Measurements from ENCODE around the gene TRAF3IP1. TPM values are rescaled to one million over a fixed set of nuclear protein-coding genes. Genes with fewer than 3 reads are reported as not detected.
A peak's percentile ranks its signal among the peaks of the same experiment; 100 is the strongest.
"Not testable (repeated sequence)": the region's sequence is repeated elsewhere in the genome, so short reads cannot be mapped to it uniquely, and the experiment has no call there.

TRAF3IP1 gene
- total RNA-seq, 2 experiments from 2014 or later, result 6.8 to 8.8 TPM

DNA sequence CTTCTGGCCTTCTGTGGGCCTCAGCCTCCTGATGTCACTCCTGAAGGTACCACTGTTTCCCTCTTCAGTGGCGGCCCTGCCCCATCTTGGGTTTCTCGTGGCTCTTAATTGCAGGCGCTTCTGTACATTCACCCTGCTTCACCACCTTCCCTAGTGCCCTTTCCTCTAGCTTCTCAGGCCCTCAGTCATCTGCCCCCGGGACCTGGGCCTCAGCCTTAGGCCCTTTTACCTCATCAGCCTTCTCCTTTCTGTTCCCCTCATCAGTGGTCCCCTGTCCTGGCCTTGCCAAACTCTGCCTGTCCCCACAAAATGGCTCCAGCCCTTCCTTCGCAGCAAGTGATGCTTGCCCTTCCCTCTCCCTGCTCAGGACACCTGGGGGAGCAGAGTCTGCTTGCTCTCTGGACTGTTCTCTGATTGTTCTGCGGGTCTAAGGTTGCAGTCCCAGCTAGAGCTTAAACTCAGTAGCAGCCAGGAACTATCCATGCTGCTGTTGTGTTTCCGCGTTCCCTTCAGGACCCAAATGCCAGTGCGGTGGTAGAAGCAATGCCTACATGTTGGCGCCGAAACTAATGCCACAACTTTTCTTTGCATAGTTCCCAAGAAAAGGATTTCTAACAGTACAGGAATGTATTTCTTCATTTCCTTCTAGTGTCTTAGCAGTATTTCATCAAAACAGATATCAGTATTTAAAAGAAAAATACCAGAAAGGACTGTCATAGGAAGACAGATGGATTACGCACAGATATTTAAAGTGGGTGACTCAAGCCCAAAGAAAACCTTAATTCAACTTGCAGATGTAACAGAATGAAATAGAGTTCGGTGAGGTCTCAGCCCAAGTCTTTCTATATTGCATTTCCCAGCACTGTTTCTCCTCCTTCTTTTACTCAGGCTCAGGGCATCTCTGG, 113.9 kb downstream of the TRAF3IP1 start:
- Mint-ChIP-seq H3K27me3 (no peaks in the 10 kb centered on the region), H3K4me1 (peaks cover 30% of the 10 kb centered on the region), H3K4me3 (no peak overlapping the region), H3K9me3 (ENCODE audit: low read depth) (no peaks in the 10 kb centered on the region), H3K27ac (no peak overlapping the region), H3K36me3 (peaks cover 38% of the 10 kb centered on the region)
- CTCF ChIA-PET, result interaction anchor here (1.1 to 1.5 kb wide), 2 partner anchors 76 to 351 kb away, joined by 3 to 4 read pairs; no protein-coding TSS in a partner anchor
- ATAC-seq (no peak), DNase-seq (no peak)

DNA sequence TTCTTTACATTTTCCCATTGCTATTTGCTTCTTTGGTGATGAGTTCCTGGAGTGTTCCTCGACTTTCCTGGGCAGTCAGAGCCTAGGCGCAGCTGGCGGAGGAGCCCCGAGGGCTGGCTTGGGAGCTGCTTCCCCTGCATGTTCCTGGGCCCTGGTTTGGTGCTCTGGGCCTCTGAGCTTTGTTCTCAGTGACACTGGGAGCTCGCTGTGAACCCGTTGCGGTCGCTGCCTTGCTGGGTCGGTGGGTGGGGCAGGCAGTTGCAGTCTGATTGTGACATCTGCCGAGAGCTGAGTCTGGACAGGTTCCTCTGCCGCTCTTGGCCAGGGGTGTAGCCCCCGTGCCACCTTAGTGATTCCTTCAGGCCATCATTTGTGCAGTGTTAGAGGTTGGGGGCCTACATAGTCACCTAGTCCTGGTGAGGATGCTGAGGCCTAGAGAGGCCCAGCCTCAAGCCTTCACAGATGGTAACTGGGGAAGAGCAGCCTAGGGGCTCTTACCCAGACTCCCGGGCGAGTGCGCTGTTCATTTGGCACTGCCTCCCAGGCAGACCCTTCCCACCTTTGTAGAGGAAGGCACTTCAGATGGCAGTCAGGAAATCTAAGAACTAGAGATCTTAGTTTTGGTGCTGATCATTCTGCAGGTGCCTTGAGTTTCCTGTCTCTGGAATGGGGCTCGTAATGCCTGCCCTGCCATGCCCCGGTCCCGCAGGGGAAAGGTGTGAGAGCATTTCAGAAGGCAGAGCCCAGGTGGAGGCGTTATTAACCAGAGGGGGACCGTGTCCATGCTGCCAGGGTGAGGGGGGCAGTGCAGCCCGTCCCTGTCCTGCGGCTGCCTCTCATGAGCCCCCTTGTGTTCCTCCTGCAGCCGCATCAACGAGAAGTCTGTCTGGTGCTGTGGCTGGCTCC, 114.8 kb downstream of the TRAF3IP1 start:
- peaks cover 32% of the 10 kb centered on the region for H3K4me1 Mint-ChIP-seq
- H3K4me3 Mint-ChIP-seq, result no peak overlapping the region
- H3K27me3 Mint-ChIP-seq, result no peaks in the 10 kb centered on the region
- ATAC-seq, result no peak
- H3K36me3 Mint-ChIP-seq, result peaks cover 37% of the 10 kb centered on the region
- H3K9me3 Mint-ChIP-seq (ENCODE audit: low read depth), result no peaks in the 10 kb centered on the region
- H3K27ac Mint-ChIP-seq, result no peak overlapping the region
- DNase-seq, result no peak
- CTCF ChIA-PET, result interaction anchor here (1.1 kb wide), 1 partner anchor 64 kb away, joined by 4 read pairs; no protein-coding TSS in a partner anchor

DNA sequence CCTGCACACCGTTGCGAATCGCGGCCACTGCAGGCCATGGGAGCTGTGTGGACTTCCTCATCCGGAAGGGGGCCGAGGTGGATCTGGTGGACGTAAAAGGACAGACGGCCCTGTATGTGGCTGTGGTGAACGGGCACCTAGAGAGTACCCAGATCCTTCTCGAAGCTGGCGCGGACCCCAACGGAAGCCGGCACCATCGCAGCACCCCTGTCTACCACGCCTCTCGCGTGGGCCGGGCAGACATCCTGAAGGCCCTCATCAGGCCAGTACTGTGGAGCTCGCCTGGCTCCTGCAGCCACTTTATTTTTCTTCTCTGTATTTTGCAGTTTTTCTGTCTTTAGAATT, 115.4 kb downstream of the TRAF3IP1 start:
- no peaks in the 10 kb centered on the region for H3K9me3 Mint-ChIP-seq (ENCODE audit: low read depth)
- DNase-seq (no peak), ATAC-seq (no peak)
- no peaks in the 10 kb centered on the region for H3K27me3 Mint-ChIP-seq
- no peak overlapping the region for H3K4me3 Mint-ChIP-seq
- H3K27ac Mint-ChIP-seq, result no peak overlapping the region
- peaks cover 31% of the 10 kb centered on the region for H3K4me1 Mint-ChIP-seq
- CTCF ChIA-PET, result interaction anchor here (1.1 kb wide), 1 partner anchor 65 kb away, joined by 4 read pairs; no protein-coding TSS in a partner anchor
- peaks cover 37% of the 10 kb centered on the region for H3K36me3 Mint-ChIP-seq

DNA sequence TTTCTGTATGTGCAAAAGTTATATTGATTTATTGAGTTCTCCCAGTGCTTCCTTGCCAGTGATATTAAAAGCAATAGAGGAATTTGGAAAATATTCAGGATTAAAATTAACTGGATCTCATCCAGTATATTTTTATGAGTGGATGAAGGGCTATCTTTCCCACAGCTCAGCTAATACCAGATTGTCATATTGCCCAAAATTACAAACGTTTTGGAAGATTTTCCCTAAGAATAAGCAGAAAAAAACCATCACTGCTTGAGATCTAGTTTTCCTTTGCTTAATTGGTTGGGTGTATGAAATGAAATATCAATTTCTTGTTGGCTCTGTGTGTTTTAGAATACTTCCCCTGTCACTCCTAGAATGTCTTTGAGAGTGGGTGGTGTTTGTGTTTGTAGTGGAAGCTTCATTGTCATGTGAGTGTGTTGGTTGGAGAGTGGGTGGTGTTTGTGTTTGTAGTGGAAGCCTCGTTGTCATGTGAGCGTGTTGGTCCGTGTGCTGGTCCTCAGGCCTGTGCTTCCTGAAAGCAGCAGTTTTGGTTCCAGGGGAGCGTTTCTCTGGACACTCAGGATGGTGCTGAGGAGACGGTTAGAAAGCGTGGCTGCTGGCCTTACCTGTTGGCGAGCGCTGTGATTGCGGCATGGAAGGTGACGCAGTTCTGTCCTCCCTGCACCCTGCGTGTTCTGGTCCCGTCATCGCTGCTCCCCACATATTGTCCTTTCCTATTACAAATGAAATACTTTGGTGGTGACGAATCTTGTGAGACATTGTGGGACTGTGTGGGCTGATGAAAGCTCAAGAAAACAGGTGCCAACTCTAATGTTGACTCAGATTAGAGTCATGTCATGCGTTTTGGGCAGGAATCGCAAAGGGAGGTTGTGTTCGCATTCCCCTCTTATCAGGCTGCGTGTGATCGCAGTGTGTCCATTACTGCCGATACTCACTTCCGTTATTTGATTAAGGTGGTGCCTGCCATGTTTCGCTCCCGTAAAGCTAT, 118.8 kb downstream of the TRAF3IP1 start:
- Mint-ChIP-seq H3K4me1 (peaks cover 18% of the 10 kb centered on the region), H3K4me3 (no peak overlapping the region), H3K9me3 (ENCODE audit: low read depth) (no peaks in the 10 kb centered on the region), H3K27me3 (no peaks in the 10 kb centered on the region), H3K36me3 (peaks cover 42% of the 10 kb centered on the region), H3K27ac (peak overlapping the region; percentile 29)
- ATAC-seq (peak; percentile 74), DNase-seq (peak; percentile 55)
- CTCF ChIA-PET, result interaction anchor here (1.4 kb wide), 2 partner anchors 24 to 25 kb away, joined by 3 to 5 read pairs; no protein-coding TSS in a partner anchor

DNA sequence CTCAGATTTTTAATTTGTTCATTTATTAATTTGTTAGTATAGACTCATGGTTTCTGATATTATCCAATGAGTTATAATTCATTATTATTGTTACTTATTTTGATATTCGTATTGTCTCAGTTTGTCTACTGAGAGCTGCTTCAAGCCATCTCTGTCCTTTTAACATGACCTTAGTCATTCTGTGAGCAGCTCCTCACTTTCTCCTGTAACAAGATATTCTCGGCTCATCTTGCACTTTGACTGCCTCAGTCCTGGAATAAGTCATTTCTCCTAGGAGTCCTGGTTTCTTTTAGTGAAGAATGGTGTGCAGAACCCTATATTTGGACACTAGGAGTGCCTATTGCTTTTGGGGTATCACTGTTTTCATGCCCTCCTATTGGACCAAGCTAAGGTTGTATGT, 119.6 kb downstream of the TRAF3IP1 start:
- Mint-ChIP-seq H3K36me3 (peaks cover 47% of the 10 kb centered on the region), H3K27ac (no peak overlapping the region), H3K4me3 (no peak overlapping the region), H3K27me3 (no peaks in the 10 kb centered on the region), H3K4me1 (peaks cover 18% of the 10 kb centered on the region), H3K9me3 (ENCODE audit: low read depth) (no peaks in the 10 kb centered on the region)
- ATAC-seq, result no peak
- no peak for DNase-seq
- CTCF ChIA-PET, result interaction anchor here (1.4 kb wide), 2 partner anchors 24 to 25 kb away, joined by 3 to 5 read pairs; no protein-coding TSS in a partner anchor

DNA sequence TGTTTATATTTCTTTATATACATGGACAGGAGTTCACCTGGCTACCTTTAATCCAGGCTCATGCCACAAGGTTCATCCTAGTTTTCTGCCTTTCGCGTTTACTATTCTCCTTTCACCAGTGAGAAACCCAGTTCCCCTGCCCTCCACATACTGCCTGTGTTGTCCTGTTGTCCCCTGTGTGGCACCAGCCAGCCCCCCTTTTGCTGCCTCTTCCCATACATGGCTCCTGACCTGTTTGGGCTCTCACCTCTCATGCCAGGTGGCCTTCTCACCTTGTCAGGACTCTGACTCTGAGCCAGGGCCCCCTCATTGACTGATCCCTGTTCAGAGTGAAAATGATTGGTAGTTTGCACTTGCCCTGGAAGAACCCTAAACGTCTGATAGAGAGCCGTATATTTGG, 120.0 kb downstream of the TRAF3IP1 start:
- Mint-ChIP-seq H3K9me3 (ENCODE audit: low read depth) (no peaks in the 10 kb centered on the region), H3K27me3 (no peaks in the 10 kb centered on the region), H3K4me3 (no peak overlapping the region), H3K4me1 (peaks cover 18% of the 10 kb centered on the region), H3K27ac (no peak overlapping the region), H3K36me3 (peaks cover 50% of the 10 kb centered on the region)
- CTCF ChIA-PET, result interaction anchor here (1.4 kb wide), 1 partner anchor 24 kb away, joined by 5 read pairs; no protein-coding TSS in a partner anchor
- DNase-seq, result no peak
- no peak for ATAC-seq

DNA sequence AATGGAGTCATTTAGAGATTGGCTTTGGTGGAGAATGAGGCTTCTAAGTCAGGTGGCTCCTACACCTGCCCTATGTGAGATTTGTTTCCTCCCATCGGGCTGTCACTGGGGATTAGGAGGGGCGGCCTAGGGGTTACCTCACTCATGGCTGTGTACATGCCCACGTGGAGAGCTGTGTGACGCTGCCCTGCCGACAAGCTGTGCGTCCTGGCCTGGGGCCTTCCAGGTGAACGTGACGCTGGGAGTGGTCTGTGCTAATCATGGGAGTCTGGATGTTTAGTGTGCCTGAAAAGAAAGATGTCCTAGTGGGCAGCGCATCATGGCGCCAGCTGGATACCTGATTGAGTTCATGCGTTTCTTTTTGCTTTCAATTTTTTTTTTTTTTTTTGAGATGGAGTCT, 120.4 kb downstream of the TRAF3IP1 start:
- H3K27me3 Mint-ChIP-seq, result no peaks in the 10 kb centered on the region
- no peak overlapping the region for H3K27ac Mint-ChIP-seq
- DNase-seq (no peak), ATAC-seq (no peak)
- CTCF ChIA-PET, result interaction anchor here (0.8 to 1.4 kb wide), 2 partner anchors 24 to 70 kb away, joined by 3 to 5 read pairs; no protein-coding TSS in a partner anchor
- H3K36me3 Mint-ChIP-seq, result peaks cover 54% of the 10 kb centered on the region
- H3K9me3 Mint-ChIP-seq (ENCODE audit: low read depth), result no peaks in the 10 kb centered on the region
- peaks cover 18% of the 10 kb centered on the region for H3K4me1 Mint-ChIP-seq
- no peak overlapping the region for H3K4me3 Mint-ChIP-seq

DNA sequence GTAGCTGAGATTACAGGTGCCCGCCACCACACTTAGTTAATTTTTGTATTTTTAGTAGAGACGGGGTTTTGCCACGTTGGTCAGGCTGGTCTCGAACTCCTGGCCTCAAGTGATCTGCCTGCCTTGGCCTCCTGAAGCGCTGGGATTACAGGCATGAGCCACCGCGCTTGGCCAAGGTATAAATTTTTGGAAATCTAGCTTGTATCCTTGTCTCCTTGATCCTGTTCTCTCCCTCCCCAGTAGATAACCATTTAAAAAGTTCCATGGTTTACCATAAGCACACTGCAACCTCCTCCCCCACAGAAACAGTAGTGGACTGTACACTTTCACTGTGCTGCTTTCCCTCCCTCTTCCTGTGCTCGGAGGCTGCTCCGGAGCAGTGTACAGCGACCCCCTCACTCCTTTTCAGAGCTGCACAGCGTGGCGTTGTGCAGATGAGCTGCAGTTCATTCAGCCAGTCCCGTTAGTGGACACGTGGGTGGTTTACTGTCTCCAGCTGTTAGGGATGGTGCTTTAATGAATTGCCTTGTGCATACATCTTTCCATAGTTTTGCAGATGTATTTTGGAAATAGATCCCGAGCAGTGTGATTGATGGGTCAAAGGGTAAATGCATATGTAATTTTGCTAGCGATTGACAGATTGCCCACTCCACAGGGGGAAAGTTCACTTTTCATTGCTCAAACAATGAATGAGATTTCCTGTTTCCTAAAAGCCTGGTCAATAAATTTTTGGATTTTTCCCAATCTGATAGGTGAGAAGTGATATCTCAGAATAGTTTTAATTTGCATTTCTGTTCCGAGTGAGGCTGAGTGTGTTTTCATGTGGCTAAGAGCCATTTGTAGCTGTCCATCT, 121.2 kb downstream of the TRAF3IP1 start:
- H3K4me1 Mint-ChIP-seq, result peaks cover 18% of the 10 kb centered on the region
- H3K9me3 Mint-ChIP-seq (ENCODE audit: low read depth), result no peaks in the 10 kb centered on the region
- H3K36me3 Mint-ChIP-seq, result peaks cover 56% of the 10 kb centered on the region
- no peak for DNase-seq
- H3K27me3 Mint-ChIP-seq, result no peaks in the 10 kb centered on the region
- H3K27ac Mint-ChIP-seq, result no peak overlapping the region
- no peak for ATAC-seq
- CTCF ChIA-PET, result interaction anchor here (0.8 to 1.5 kb wide), 2 partner anchors 70 to 72 kb away, joined by 3 read pairs; no protein-coding TSS in a partner anchor
- H3K4me3 Mint-ChIP-seq, result no peak overlapping the region

DNA sequence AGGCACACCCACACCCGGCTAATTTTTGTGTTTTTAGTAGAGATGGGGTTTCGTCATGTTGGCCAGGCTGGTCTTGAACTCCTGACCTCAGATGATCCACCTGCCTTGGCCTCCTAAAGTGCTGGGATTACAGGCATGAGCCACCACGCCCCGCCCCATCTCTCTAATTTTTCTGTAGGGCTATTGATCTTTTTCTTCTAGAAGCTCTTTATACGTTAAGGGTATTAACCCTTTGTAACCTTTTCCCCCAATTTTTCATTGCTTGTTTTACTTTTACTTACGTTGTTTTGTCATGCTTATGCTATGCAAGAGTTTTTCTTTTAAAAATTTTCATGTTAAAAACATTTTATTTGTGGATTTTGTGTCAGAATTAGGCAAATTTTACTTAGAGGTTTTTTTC, 121.9 kb downstream of the TRAF3IP1 start:
- DNase-seq; H3K4me3 Mint-ChIP-seq; H3K9me3 Mint-ChIP-seq (ENCODE audit: low read depth); H3K27ac Mint-ChIP-seq; ATAC-seq; H3K27me3 Mint-ChIP-seq: not testable (repeated sequence)
- Mint-ChIP-seq H3K36me3 (peaks cover 58% of the 10 kb centered on the region), H3K4me1 (peaks cover 18% of the 10 kb centered on the region)
- CTCF ChIA-PET, result interaction anchor here (1.5 kb wide), 1 partner anchor 71 kb away, joined by 3 read pairs; no protein-coding TSS in a partner anchor

DNA sequence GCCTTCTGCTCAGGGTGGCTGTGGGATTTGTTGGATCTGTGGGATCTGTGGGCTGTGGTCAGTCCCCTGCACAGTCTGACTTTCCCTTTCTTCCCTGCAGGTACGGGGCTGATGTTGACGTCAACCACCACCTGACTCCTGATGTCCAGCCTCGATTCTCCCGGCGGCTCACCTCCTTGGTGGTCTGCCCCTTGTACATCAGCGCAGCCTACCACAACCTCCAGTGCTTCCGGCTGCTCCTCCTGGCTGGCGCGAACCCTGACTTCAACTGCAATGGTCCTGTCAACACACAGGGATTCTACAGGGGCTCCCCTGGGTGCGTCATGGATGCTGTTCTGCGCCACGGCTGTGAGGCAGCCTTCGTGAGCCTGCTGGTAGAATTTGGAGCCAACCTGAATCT, 123.9 kb downstream of the TRAF3IP1 start:
- Mint-ChIP-seq H3K27ac (no peak overlapping the region), H3K27me3 (no peaks in the 10 kb centered on the region), H3K4me3 (no peak overlapping the region), H3K9me3 (ENCODE audit: low read depth) (no peaks in the 10 kb centered on the region), H3K4me1 (peaks cover 16% of the 10 kb centered on the region), H3K36me3 (peaks cover 57% of the 10 kb centered on the region)
- CTCF ChIA-PET, result no interaction called here
- DNase-seq, result no peak
- ATAC-seq, result no peak

DNA sequence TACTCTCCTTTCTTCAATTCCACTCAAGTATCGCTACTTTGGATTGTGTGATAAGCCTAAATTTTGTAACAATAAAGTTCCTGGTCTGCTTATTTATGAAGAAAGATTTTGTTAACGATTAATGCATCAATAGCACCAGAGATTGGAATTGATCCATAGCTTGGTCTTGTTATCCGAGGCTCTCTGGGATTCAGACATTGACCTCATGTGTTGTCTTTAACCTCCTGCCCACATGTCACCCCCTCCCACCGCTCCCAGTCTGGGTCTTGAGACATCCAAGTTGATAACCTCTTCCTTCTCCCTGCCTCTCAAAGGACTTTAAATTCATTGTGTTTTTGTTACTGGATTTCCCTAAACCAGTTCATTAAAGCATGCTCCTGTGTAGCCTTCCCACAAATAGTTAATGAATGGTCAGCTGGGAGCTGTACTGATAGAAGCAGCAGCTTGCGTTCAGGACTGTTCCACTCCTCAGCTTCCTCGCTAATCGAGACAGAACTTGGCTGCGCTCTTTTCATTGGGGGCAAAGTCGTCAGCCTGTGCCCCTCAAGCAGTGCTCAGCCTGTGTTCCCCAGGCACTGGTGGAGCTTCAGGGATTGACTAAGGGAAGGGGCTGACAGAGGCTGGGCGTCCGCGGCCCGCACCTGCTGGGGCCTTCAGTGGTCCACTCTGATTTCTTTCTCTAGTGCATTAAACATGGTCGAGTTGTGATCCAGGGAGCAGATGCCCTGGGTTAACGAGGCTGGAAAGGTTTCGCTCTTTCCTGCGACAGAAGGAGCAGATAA, 125.3 kb downstream of the TRAF3IP1 start:
- H3K27ac Mint-ChIP-seq, result no peak overlapping the region
- DNase-seq (no peak), ATAC-seq (no peak)
- H3K27me3 Mint-ChIP-seq, result no peaks in the 10 kb centered on the region
- no peaks in the 10 kb centered on the region for H3K9me3 Mint-ChIP-seq (ENCODE audit: low read depth)
- CTCF ChIA-PET, result no interaction called here
- peaks cover 4% of the 10 kb centered on the region for H3K4me1 Mint-ChIP-seq
- H3K36me3 Mint-ChIP-seq, result peaks cover 56% of the 10 kb centered on the region
- H3K4me3 Mint-ChIP-seq, result no peak overlapping the region

Measured in activated CD8-positive, alpha-beta memory T cell treated with anti-CD3 and anti-CD28 coated beads, Interleukin-2, amount 10 ng/mL, durations not matched to agents 7 days and 5 days (primary cell).